Stimulated activated CD4-positive, alpha-beta T cell treated with anti-CD3 and anti-CD28 coated beads, Interleukin-15, amount 100 ng/mL, for 1 hour (primary cell): Measurements from ENCODE around the gene VSIG8.

ENCODE experiments used
- DNase-seq, 2 donors: peaks; one replicate each; pipeline ENCODE4 v3.0.0-alpha.2; 2020; ENCODE audit warnings: low read depth in 1 of 2, low spot score in 1 of 2

Gene VSIG8

DNA sequence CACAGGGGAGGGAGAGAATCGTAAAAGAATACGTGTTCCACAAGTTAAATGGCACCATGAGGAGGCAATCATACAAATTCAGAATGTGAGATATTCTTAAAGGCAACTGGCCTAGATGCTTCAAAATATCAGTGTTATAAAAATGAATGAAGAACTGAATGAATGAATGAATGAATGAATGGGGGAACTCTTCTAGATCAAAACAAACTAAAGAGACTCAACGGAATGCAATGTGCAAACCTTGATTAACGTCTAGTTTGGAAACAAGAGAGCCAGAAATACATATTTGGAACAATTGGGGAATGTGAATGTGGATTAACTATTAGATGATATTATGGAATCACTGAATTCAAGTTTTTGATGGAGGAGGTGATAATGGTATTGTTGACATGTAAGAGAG, 20.7 kb upstream of the VSIG8 start:
- no peak for DNase-seq

DNA sequence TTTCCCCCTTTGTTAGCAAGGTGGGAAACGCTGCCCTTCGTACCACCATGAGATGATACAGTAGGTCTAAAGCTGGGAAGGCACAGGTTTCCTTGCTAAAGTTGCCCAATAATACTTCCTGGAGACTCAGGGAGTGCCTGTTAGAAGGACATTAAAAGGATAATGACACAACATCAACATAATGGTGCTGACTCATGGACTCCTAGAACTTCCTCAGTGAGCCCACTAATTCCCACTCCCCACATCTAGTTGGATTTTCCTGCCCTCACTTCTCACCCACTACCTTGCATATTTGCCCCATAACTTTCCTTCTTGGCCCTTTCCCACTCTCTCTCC, 20.0 kb upstream of the VSIG8 start:
- no peak for DNase-seq

DNA sequence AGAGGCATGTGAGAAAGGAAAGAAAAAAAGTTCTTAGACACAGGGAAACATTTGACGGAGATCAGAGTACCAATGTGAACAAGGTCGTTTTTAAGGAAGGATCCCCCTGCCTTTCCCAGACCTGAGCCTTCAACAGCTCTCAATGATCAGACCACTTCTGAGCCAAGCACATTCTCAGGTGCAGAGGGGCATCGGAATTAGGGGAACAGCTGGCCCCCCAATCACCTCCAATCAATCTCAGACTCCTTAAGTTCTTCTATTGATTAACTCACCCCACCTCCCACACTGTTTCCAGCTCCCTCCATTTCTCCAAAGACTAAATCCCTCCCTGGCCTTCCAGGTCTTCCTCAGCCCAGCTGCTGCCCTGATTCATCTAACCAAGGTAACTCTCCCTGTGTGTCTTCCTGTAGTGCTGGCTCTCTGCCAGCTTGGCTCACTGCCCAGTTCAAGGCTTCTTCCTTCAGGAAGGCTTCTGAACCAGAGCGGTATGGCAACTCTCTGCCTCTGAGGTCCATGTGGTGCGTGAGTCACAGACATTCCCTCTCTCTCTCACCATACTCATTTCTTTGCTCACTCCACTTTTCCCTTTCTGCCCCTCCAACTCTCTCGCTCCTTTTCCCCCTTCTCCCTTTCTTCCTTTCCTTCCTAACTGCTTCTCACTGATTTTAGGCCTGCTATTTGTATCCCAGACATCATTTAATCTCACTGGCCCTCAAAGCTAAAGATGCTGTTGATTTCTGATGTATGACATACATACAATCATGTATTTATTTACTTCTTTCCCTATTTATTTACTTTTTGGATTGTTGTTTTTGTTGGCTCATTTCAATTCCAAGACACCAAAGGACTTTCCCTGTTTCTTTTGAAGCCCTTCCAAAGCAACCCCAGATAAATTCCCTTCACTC, 19.4 kb upstream of the VSIG8 start:
- no peak for DNase-seq

DNA sequence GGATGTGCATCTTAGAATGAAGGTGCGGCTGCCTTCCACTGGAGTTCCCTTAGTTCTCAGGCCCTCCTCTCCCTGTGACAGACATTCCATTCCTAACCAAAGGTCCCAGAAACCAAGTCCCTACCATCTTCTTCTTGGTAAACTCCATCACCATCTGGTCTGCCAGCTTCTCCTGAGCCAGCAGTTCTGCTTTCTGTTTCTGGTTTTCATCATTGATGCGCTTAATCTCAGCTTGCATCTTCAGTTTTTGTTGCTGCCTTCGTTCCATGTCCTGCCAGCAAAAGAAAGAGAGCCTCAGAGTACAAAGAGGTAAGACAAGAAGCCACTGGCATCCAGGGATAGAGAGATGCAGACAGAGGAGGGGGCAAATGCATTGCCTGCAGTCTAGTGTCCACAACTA, 18.0 kb upstream of the VSIG8 start:
- DNase-seq, result no peak

DNA sequence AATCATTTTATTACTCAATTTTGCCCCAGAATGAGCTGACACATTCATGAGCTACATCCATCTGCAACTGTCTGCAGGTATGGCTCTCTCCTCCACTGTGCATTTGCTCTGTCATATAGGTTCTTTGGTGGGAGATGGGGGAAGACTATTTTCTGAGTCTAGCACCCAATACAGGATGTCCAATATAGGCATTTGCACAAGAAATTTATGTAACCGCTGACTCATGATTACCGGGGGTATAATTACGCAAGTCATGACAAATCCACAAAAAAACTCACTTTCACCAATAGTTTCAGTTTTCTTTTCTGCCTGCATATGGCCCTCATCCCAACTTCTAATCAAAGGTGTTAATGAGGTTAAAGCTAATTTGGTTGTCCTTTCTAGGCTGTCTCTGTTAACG, 17.5 kb upstream of the VSIG8 start:
- no peak for DNase-seq

DNA sequence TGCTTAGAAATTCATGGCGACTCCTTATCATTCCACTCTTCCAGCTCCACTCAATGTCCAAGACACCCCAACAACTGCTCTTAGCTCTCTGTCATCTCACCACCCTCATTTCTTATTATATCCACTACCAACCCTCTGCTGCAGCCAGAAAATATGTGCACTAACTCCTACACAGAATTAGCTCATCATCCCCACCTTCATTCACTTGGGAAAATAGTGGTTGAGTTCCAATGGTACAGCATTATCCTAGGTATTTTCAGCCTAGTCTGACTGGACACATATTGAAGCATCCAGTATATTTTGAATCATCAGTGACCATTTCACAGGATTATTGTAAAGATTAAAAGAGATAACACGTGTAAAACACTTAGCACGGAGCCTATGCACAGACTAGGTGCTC, 16.7 kb upstream of the VSIG8 start:
- no peak for DNase-seq

DNA sequence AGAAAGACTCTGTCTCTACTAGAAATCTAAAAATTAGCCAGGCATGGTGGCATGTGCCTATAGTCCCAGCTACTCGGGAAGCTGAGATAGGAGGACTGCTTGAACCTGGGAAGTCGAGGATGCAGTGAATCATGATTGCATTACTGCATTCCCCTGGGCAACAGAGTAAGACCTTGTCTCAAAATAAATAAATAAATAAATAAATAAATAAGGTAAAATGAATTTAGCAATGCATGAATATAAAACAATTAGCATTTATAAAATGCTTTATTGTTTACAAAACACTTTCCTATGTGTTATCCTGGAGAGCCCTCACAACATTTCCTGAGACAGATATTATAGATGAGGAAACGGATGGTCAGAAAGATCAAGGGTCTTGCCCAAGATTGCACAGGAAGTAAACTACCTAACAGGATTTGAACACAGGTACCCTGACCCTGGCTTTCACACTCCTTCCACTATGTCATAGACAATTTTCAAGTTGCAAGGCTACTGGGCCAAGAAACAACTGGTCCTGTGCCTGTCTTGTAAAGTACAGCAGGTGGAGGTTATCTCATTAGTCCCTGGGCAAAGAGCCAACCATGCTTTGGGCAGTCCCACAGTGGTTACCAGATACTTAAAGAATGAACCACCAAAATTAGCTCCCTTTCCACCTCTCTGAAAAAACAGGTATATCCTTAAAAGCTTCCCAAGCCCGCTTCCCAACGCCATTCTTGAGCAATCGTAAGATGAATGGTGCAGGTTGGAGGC, 15.4 kb upstream of the VSIG8 start:
- no peak for DNase-seq

DNA sequence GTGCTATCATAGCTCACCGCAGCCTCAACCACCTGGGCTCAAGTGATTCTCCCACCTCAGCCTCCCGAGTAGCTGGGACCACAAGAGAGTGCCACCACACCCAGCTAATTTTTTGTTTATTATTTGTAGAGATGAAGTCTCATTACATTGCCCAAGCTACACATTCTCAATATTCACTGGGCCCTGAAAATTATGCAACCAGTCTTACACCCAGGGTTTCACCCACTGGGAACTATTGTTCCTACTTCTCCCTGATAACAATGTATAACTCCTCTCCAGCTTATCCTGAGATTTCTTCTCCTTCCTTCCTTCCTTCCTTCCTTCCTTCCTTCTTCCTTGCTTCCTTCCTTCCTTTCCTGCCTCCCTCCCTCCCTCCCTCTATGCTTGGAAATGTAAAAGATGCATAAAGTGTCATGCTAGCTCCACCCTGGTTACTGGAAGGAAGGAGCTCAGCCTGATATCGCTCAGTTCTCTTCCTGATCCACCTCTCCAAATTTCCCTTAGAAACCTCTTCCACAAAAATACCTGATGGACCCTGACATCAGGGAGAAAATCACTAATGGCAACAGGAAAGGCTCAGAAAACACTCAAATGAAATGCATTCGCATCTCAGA, 11.2 kb upstream of the VSIG8 start:
- no peak for DNase-seq

DNA sequence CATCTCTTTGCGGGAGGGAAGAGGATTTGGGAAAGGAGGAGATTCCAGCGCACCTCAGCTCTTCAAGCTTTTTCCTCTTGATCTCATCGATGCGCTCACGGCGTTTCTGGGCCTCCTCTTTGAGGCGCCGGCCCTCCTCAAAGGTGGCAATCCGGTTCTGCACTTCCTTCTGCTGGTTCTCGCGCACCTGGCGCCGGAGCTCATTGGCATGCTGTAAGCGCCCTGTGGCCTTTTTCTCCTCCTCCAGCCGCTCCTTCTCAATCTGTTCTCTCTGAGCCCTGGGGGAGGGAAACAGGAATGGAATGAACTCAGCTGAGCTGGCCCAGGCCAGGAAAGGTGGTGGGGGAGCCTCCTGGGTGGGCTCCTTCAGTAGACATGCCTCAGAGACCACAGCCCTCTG, 10.4 kb upstream of the VSIG8 start:
- DNase-seq, result no peak

DNA sequence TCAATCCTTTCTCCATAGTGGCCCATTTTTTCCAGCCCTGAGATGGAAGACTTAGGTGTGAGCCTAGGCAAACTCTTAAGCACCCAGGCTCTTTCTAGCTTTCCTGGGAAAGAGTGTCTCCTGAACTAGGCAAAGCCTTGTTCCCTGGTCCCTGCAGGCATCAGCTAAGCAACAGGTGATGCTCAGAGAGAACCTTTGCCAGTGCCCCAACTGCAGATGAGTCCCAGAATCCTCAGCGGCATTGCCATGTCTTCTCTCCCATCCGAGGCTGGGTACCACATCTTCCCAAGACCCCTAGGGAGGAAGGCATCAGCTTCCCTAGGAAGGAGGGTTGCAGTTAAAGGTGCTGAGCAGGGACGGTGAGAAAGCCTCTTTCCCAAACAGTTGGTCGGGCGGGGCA, 8.2 kb upstream of the VSIG8 start:
- DNase-seq, result no peak

DNA sequence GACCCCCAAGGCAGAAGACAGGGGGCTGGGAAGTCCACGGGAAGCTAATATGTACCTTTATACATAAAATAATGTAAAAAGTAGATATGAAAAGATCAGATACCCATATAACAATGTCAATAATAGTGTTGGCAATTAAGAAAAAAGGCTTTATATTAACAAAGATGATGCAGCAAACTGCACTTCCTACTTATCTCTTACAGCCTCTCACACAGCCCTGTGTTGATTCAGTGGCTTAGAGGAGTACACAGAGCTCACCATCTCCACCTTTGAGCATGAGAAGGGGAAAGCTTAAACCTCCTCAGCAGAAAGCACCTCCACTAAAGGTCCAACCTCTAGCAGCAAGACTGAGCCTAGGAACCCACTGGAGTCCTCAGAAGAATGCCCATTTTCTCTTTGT, 7.2 kb upstream of the VSIG8 start:
- DNase-seq, result no peak

DNA sequence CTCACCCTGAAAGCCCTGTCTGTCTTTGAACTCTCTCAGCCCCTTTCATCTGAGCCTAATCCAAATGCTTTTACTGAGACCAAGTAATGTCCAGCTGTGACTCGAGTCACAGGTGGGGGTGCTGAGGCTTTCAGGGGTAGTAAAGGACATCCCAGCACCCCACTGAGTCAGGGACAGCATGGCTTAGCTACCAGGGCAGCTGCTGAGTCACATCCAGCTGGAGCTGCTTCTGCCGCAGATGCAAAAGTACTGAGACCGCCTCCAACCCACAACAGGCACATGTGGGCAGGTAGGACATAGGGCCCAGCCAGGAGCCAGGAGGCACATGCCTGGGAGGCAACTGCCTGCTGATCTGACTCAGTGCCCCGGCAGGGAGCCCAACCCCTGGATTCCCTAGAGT, 6.7 kb upstream of the VSIG8 start:
- no peak for DNase-seq

DNA sequence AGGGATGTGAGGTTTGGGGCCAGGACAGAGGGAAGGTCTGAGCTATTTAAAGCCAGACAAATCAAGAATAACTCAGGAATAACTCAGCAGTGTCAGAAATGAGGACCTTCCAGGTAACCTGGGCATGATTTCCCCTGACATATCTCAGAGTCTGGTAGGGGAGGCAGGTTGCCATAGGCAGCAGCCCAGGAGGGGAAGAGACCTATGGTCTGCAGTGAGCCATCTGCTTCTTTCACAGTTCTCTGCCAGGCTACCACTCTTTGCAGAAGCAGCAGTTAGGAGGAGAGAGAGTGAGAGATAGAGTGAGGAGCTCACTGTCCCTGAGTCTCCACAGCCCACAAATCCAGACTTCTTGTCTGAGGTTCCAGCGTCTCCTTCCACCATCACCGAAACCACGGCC, 6.3 kb upstream of the VSIG8 start:
- DNase-seq, result no peak

DNA sequence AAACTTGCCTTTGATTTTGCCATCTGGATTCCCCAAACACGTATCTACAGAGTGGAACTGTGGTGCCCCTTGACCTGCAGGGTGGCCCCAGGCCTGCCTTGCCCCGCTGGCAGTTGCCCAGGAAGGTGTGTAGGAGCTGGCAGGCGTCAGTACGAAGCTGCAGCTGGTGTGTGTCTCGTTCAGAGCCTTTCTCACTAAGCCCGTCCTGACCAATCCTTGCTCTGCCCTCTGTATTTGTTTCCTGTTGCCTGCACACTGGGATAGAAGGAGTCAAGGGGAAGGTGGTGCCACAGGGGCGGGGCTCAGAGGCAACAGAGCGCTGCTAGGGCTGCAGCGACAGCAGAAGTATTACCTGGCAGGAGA, 5.2 kb upstream of the VSIG8 start:
- DNase-seq, result no peak

DNA sequence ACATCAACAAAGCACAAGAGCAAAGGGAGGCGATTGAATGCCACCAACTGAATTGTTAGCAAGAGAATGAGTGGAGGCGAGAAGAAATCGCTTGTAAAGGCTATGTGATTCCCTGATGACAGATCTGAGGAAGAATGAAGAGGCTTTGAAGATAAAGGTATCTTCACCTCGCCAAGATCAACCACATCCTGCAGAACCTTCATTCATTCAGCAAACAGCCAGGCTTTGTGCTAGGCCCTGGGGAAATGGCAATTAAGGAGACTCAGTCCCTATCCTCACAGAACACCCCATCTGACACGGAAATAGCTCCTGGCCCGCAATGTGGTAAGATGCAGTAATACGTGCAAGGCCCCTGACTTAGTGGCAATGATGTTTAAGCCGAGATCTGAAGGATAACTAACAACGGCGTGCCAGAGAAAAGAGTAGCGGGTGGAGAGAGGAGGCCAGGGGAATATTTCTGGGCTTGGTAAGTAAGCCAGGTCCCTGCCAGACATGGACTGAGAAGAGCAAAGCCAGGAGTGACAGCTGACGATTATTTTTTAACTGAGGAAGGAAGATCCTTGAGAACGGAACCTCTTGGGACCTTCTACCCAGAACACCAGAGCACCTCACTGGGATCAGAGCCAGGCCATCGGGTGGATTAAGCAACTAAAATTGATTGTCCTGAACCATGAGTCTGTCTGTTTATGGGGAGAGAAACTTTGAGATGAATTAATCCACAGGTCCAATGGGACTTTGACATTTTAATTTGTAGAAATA, 4.6 kb upstream of the VSIG8 start:
- DNase-seq, result no peak

DNA sequence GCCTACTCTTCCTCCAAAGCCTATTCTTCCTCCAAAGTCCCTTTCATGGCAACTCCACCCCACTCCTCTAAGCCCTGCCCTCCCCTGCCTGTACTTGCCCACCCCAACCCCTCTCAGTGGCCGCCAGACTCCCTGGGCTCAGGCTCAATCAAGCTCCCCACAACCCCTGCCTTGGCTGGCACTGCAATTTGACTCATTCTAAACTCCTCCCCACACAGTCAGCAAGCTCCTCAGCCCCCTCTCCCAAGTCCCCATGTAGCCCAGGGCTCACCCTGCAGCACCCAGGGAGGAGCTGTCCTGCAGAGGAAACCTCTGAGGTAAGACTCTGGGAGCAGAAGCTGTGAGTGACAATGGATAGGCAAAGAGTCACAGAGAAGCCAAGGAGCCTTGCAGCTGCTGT, 3.6 kb upstream of the VSIG8 start:
- no peak for DNase-seq

DNA sequence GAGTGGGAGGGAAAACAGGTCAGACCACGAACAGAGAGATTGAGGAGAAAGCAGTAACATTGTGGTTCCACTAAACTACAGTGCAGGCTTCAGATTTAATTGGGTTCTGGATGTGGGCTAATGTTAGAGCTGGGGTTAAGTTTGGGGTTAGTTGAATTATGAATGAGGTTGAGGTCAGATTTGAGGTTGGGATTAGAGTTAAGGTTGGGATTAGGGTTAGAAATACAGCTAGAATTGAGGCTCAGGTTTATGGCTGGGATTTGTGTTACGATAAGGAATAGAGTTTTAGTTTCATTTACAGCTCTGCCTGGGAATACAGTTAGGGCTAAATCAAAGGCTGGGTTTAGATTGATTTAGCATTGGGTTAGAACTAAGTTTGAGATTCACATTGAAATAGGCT, 1.8 kb upstream of the VSIG8 start:
- no peak for DNase-seq

DNA sequence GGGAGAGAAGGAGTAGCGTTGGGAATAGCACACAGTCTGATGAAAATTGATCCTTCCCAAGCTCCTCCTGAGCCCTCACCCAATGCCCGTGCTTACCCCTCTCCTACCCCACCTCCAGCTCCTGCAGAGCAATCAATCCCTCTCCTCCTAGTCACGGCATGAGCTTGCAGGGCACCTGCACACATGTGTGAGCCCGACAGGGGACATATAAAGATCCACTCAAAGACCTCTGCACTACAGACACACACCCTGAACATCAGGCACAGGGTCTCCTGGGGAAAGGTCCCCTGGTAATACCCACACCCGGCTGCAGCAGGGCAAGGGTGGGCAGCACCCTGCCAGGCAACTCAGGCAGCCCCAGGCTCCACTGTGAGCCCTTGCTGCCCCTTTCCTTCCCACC, 426 bp downstream of the VSIG8 start:
- DNase-seq, result no peak

DNA sequence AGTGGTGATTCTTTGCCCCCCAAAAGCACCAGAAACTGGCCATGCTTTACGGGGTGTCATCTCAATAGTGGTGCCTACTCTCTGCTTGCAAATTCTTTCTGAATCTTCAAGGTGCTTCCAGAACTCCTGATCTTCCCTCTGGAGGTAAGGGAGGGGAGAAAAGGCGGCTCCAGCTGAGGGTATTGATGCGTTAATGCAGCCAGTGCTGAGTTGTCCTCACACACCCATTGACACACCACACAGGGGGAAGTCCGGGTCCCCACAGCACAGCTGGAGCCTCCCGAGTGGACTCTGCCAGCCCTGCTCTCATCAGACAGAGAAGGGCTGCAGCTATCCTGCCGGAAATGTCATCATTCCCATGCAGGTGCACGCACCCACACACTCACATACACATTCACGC, 1.2 kb downstream of the VSIG8 start:
- no peak for DNase-seq

DNA sequence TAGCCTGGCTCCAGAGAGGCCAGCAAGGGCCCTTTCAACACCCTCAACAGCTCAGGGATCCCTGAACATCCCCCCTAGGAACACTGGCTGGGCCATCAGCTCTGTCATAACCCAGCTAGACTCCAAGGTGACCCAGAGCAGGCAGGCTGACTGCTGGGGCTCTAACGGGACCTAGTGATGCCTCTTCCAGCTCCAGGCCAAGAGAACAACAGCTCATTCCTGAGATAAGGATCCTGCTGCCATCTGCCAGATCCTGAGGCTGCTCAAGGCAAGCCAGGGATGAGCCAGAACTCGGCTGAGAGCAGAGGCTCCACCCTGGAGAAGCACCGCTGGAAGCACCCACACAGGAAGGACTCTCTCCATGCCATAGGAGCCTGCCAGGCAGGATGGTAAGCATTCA, 2.0 kb downstream of the VSIG8 start:
- no peak for DNase-seq

DNA sequence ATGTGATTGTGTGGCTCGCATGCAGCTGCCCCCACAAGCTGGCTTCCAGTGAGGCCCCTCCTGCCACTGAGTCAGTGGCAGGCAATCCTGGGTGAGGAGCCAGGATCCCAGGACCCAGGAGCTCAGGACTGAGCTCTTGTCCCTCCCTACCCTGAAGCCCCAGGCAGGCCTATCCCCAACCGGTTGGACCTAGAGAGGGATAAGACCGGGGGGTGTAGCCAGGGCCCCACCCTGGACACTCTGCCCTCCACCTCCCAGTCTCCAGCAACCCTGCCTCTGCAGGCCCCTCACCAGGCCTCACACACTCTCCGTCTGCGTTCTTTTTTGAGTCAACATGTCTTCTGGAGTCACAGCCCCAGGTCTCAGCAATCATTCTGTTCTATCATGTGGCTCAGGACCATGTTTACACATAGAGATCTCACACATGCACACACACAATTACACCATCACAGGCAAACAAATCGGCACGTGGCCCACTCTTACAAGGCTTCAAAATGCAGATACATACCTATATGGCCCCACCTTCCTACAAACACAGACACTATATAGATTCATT, 2.6 kb downstream of the VSIG8 start:
- no peak for DNase-seq
